Eye (tissue), 1 donor: ENCODE measurements around the gene FMN1.
"Not testable (repeated sequence)": the region's sequence is repeated elsewhere in the genome, so short reads cannot be mapped to it uniquely, and the experiment has no call there.

ENCODE experiments used
- DNase-seq: peaks from one replicate; pipeline ENCODE4 v3.0.0-alpha.2; 2015

The FMN1 gene

GRCh38 chr15:32849769-32850668, 344.5 kb downstream of the FMN1 start:
- no peak for DNase-seq

- DNase-seq = not testable (repeated sequence)
Measured at GRCh38 chr15:32846671-32847070, 347.8 kb downstream of the FMN1 start.

- DNase-seq = peak; percentile 35
Measured at GRCh38 chr15:32844118-32844711, 350.3 kb downstream of the FMN1 start.

- no peak for DNase-seq
Measured at GRCh38 chr15:32843219-32843815, 351.2 kb downstream of the FMN1 start.

- DNase-seq = no peak
Measured at GRCh38 chr15:32842081-32842480, 352.4 kb downstream of the FMN1 start.

- DNase-seq = no peak
Measured at GRCh38 chr15:32840507-32841245, 353.8 kb downstream of the FMN1 start.

GRCh38 chr15:32838820-32839219, 355.7 kb downstream of the FMN1 start:
- DNase-seq = no peak

GRCh38 chr15:32838338-32838737, 356.2 kb downstream of the FMN1 start:
- DNase-seq = peak; percentile 38

GRCh38 chr15:32837935-32838334, 356.6 kb downstream of the FMN1 start:
- no peak for DNase-seq

GRCh38 chr15:32834156-32834555, 360.4 kb downstream of the FMN1 start:
- DNase-seq = no peak

GRCh38 chr15:32833379-32833821, 361.1 kb downstream of the FMN1 start:
- DNase-seq = no peak

- DNase-seq = no peak
Measured at GRCh38 chr15:32831485-32831884, 363.0 kb downstream of the FMN1 start.

- DNase-seq = no peak
Measured at GRCh38 chr15:32830241-32830640, 364.3 kb downstream of the FMN1 start.

- DNase-seq = no peak
Measured at GRCh38 chr15:32829436-32829835, 365.1 kb downstream of the FMN1 start.

GRCh38 chr15:32828507-32829186, 365.9 kb downstream of the FMN1 start:
- DNase-seq = no peak

GRCh38 chr15:32826685-32827084, 367.8 kb downstream of the FMN1 start:
- no peak for DNase-seq

- DNase-seq = no peak
Measured at GRCh38 chr15:32825219-32825618, 369.3 kb downstream of the FMN1 start.

GRCh38 chr15:32824777-32825176, 369.7 kb downstream of the FMN1 start:
- DNase-seq = no peak

- DNase-seq = no peak
Measured at GRCh38 chr15:32823750-32824149, 370.8 kb downstream of the FMN1 start.

- DNase-seq = no peak
Measured at GRCh38 chr15:32822739-32823138, 371.8 kb downstream of the FMN1 start.

- DNase-seq = no peak
Measured at GRCh38 chr15:32819448-32819847, 375.1 kb downstream of the FMN1 start.

GRCh38 chr15:32818758-32819447, 375.6 kb downstream of the FMN1 start:
- DNase-seq = no peak
